ENCODE results near the gene ZW10.

GRCh38 chr11:113796663-113797259 lies 23.3 kb upstream of the ZW10 start:
- peak; percentile 52 for TF ChIP-seq CTCF (IDR thresholded peaks at IDR 0.05; ENCODE audit: poor library complexity, severe bottlenecking)
- TF ChIP-seq REST (IDR thresholded peaks at IDR 0.05; ENCODE audit: borderline replicate concordance) = no peak
- TF ChIP-seq MXI1 (conservative IDR thresholded peaks at IDR 0.05; ENCODE audit: poor library complexity, severe bottlenecking) = no peak
- TF ChIP-seq TAF1 (IDR thresholded peaks at IDR 0.05; ENCODE audit: low read depth) = no peak
- TF ChIP-seq RAD21 (conservative IDR thresholded peaks at IDR 0.05) = no peak
